A549 (cell line): Measurements from ENCODE around the gene SCYL1. TPM values are rescaled to one million over a fixed set of nuclear protein-coding genes. Genes with fewer than 3 reads are reported as not detected.

Experiments used
- ATAC-seq, 2 experiments: fragments of 200-7000 bp in 1 of 2; fragments of >200 bp in 1 of 2; cut with Nextera tagmentation in 1 of 2; cut with Tn5 transposase in 1 of 2; 3 replicates each; pipeline versions ENCODE4 v1.8.0 to v1.9.1; 2018 to 2020; ENCODE audit warnings: mild to moderate bottlenecking in 1 of 2, moderate library complexity in 1 of 2
- CTCF ChIA-PET: fragments of 300-600 bp; sonication (Branson Sonifier 250); formaldehyde crosslinking; extraction: SDS; loops from one replicate; lab custom pipeline; 2021; ENCODE audit warnings: antibody characterized with exemption, inconsistent platforms; lab: Yijun Ruan, JAX
- POLR2A ChIA-PET: fragments of 350-600 bp; formaldehyde crosslinking; extraction: SDS; loops from one replicate; lab custom pipeline; 2021; ENCODE audit warnings: antibody characterized with exemption, inconsistent platforms; lab: Yijun Ruan, JAX
- DNase-seq, 2 experiments: peaks; one replicate each; pipeline versions ENCODE4 v3.0.0 to v3.0.0-alpha.2; 2011 to 2016; ENCODE audit warnings: low read depth in 1 of 2, low spot score in 1 of 2
- FAIRE-seq: peaks from 2 replicates; lab custom pipeline; 2011; peaks lifted over from hg19 to GRCh38; lab: Jason Lieb, UNC
- H3K27ac ChIP-seq, 2 experiments: fragments of >200 bp; sonication (Bioruptor Twin); formaldehyde crosslinking; 3 replicates each; pipeline ENCODE4 v1.5.1; 2016 to 2017
- H3K4me1 ChIP-seq: fragments of >200 bp; sonication (Bioruptor Twin); formaldehyde crosslinking; 3 replicates; pipeline ENCODE4 v1.6.1; 2016
- H3K4me2 ChIP-seq: fragments of >200 bp; sonication (Bioruptor Twin); formaldehyde crosslinking; 3 replicates; pipeline ENCODE4 v1.6.1; 2016
- H3K4me3 ChIP-seq: fragments of >200 bp; sonication (Bioruptor Twin); formaldehyde crosslinking; 3 replicates; pipeline ENCODE4 v1.5.1; 2016
- H3K9me3 ChIP-seq: fragments of >200 bp; sonication (Bioruptor Twin); formaldehyde crosslinking; 3 replicates; pipeline ENCODE4 v1.6.1; 2016
- CEBPB ChIP-seq, 2 experiments: fragments of >200 bp in 1 of 2; sonication (Bioruptor Twin) in 1 of 2; formaldehyde crosslinking in 1 of 2; IDR thresholded peaks; 2 replicates each; pipeline ENCODE4 v1.6.1; 2012 to 2016
- EP300 ChIP-seq, 2 experiments: fragments of >200 bp; sonication (Bioruptor Twin); formaldehyde crosslinking; IDR thresholded peaks; 2 replicates in 1 of 2; 3 replicates in 1 of 2; pipeline ENCODE4 v1.6.1; 2016 to 2017
- FOSL2 ChIP-seq, 2 experiments: fragments of 450-650 bp in 1 of 2; fragments of >200 bp in 1 of 2; sonication (Bioruptor Twin) in 1 of 2; formaldehyde crosslinking; IDR thresholded peaks; 2 replicates each; pipeline versions ENCODE4 v1.5.0 to v1.6.1; 2016 to 2020; ENCODE audit warnings: mild to moderate bottlenecking in 1 of 2, moderate library complexity in 1 of 2
- FOXS1 ChIP-seq: fragments of 250-450 bp; sonication (Bioruptor Pico); IDR thresholded peaks from 2 replicates; pipeline ENCODE4 v1.5.0; 2020; ENCODE audit warnings: mild to moderate bottlenecking, moderate library complexity
- GATA3 ChIP-seq: IDR thresholded peaks from 2 replicates; pipeline ENCODE4 v1.6.1; 2012; ENCODE audit warnings: borderline replicate concordance
- JUN ChIP-seq, 2 experiments: fragments of >200 bp; sonication (Bioruptor Twin); formaldehyde crosslinking; IDR thresholded peaks; 2 replicates in 1 of 2; 3 replicates in 1 of 2; pipeline ENCODE4 v1.6.1; 2016 to 2017
- JUNB ChIP-seq: fragments of >200 bp; sonication (Bioruptor Twin); formaldehyde crosslinking; IDR thresholded peaks from 2 replicates; pipeline ENCODE4 v1.6.1; 2016
- MYC ChIP-seq: IDR thresholded peaks from 2 replicates; pipeline ENCODE4 v1.6.1; 2012; ENCODE audit warnings: mild to moderate bottlenecking, inconsistent platforms, low read length, improper control_type of control experiment, borderline replicate concordance
- POLR2A ChIP-seq: IDR thresholded peaks from 2 replicates; pipeline ENCODE4 v1.6.1; 2012; ENCODE audit warnings: mild to moderate bottlenecking, low read length
- POLR2AphosphoS2 ChIP-seq: conservative IDR thresholded peaks from 2 replicates; pipeline ENCODE4 v1.6.1; 2012; ENCODE audit warnings: low read length, improper control_type of control experiment, inconsistent platforms
- RFX5 ChIP-seq: fragments of 450-650 bp; IDR thresholded peaks from 2 replicates; pipeline ENCODE4 v1.7.1; 2014; ENCODE audit warnings: antibody characterized with exemption, mild to moderate bottlenecking, moderate library complexity
- SMC3 ChIP-seq: fragments of >200 bp; sonication (Bioruptor Twin); formaldehyde crosslinking; IDR thresholded peaks from 3 replicates; pipeline ENCODE4 v1.6.1; 2018; ENCODE audit warnings: inconsistent platforms
- WGBS: methylation state at CpG from one replicate; pipeline ENCODE4 v1.1.6; 2017; ENCODE audit errors: missing lambda C conversion rate; 5-methylcytosine and 5-hydroxymethylcytosine counted together
- polyA plus RNA-seq, 4 experiments: library from polyadenylated mRNA; depleted of rRNA in 3 of 4; stranded (reverse); fragments of >200 nt; fragmentation: RNase III in 1 of 4; extraction: RNeasy Plus Mini Kit Qiagen cat#74134 plus additional on column Dnase treatment in 1 of 4; gene quantifications; 2 replicates in 3 of 4; 3 replicates in 1 of 4; pipeline ENCODE4 v1.2.3, GENCODE V29; 2011 to 2017
- TF ChIP-seq, protein P1 (sequence below): IDR thresholded peaks from 2 replicates; pipeline ENCODE4 v1.6.1; 2012
- TF ChIP-seq, protein P2 (sequence below): IDR thresholded peaks from 2 replicates; pipeline ENCODE4 v1.6.1; 2012

SCYL1 gene
- polyA plus RNA-seq, 2 of the 4 experiments (the other 2 are of a cell fraction) = 30.8 to 46.8 TPM

DNA sequence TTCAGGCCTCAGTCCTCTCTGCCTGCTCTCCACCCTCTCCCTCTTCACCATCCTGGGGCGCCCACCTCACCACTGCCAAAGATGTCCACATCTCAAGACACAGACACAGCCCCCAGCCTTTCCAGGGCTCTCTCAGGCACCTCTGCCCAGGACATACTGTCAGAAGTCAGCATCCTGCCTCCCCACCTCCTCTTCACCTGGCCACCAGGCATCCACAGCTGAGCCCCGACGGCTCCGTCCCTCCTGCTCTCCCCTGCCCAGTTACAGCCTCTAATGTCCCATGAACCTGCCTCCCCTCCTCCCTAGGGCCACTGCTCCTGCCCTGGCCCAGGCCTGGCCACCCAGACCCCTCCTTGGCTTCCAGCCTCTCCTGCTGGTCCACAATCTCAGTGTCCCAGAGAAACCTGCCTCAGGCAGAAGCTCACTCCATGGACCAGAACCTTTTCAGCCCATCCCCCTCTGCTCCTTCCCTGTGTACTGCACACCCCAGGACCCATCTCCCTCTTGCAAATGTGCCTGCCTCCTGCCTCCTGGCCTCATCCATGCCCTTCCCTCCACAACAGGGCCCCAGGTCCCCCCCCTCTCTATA, 30.1 kb downstream of the SCYL1 start:
- DNase-seq = no peak
- Histone ChIP-seq H3K4me2 (peak overlapping the region; percentile 98), H3K4me1 (peaks cover 68% of the 10 kb centered on the region), H3K4me3 (no peak overlapping the region), H3K27ac (peak overlapping the region; percentile 94 to 99), H3K9me3 (no peaks in the 10 kb centered on the region)
- no peak for ATAC-seq
- WGBS = 88% methylated on average over 4 of the region's 4 CpGs
- FAIRE-seq = no peak
- ChIA-PET CTCF (interaction anchor here (0.9 to 8.0 kb wide), 6 partner anchors 13 to 44 kb away, joined by 3 to 148 read pairs (median 6); partner anchors contain the start of genes FAM89B and SCYL1), POLR2A (interaction anchor here (1.0 kb wide), 1 partner anchor 15 kb away, joined by 3 read pairs; the partner anchor contains the start of gene ZNRD2)
- TF ChIP-seq POLR2AphosphoS2 (no peak), EP300 (IDR thresholded peaks at IDR 0.05) (no peak)

DNA sequence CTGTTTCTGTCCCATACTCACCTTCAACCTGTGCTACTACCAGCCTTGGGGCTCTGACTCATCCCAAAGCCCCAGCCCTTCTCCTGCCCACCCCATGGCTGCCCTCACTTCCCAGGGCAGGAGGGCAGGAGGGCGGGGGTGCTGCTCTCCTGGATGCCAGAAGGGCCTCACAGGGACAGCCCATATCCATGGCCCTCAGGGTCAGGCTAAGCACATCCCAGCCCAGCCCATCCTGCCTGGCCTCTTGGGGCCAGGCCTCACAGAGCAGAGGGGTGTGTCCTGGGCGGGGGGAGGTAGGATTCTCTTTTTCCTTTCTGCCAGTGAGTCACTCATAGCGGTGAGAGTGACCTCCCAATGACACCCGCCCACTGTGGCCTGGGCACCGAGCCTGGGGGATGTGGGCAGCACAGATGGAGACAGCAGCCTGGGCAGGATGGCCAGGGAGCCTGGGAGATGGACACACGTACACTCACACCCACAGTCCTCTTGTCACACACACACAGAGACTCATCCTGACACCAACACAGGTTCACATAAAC, 30.9 kb downstream of the SCYL1 start:
- DNase-seq (peak; percentile 67 to 84), ATAC-seq (peak; percentile 7 to 42; a peak in 5 of 6 replicates), FAIRE-seq (no peak)
- CTCF ChIA-PET = interaction anchor here (0.9 to 8.0 kb wide), 9 partner anchors 11 to 45 kb away, joined by 3 to 148 read pairs (median 7); partner anchors contain the start of genes FAM89B, SCYL1 and ZNRD2
- WGBS = 0% methylated on average over 4 of the region's 6 CpGs
- H3K4me2 ChIP-seq = peak overlapping the region; percentile 98
- H3K27ac ChIP-seq = peak overlapping the region; percentile 94 to 99
- H3K9me3 ChIP-seq = no peaks in the 10 kb centered on the region
- 0 out of 2 replicates have a peak, but pooled peaks have one; percentile 11 for TF ChIP-seq POLR2A
- peak; percentile 47; the same call in 1 of the 2 replicates for TF ChIP-seq JUNB
- no peak for TF ChIP-seq FOXS1 (CRISPR knock-in tag)
- TF ChIP-seq JUN (IDR thresholded peaks at IDR 0.05) = peak in 1 of 2 experiments; percentile 49; a peak in 2 of 5 replicates
- TF ChIP-seq, protein P1, sequence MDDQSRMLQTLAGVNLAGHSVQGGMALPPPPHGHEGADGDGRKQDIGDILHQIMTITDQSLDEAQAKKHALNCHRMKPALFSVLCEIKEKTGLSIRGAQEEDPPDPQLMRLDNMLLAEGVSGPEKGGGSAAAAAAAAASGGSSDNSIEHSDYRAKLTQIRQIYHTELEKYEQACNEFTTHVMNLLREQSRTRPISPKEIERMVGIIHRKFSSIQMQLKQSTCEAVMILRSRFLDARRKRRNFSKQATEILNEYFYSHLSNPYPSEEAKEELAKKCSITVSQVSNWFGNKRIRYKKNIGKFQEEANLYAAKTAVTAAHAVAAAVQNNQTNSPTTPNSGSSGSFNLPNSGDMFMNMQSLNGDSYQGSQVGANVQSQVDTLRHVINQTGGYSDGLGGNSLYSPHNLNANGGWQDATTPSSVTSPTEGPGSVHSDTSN = peak; percentile 44; the same call in 1 of the 2 replicates
- no peak for TF ChIP-seq SMC3
- TF ChIP-seq FOSL2 (IDR thresholded peaks at IDR 0.05) = peak; percentile 42; the same call in 1 of the 2 replicates
- TF ChIP-seq FOSL2 (CRISPR knock-in tag; IDR thresholded peaks at IDR 0.05) = peak; percentile 63
- TF ChIP-seq GATA3 = peak; percentile 41; the same call in 1 of the 2 replicates
- TF ChIP-seq, protein P2, sequence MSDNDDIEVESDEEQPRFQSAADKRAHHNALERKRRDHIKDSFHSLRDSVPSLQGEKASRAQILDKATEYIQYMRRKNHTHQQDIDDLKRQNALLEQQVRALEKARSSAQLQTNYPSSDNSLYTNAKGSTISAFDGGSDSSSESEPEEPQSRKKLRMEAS = peak; percentile 64
- no peak for TF ChIP-seq RFX5
- H3K4me1 ChIP-seq = peaks cover 76% of the 10 kb centered on the region
- POLR2A ChIA-PET = interaction anchor here (1.0 kb wide), 1 partner anchor 15 kb away, joined by 3 read pairs; the partner anchor contains the start of gene ZNRD2
- peak overlapping the region; percentile 62; the same call in 1 of the 3 replicates for H3K4me3 ChIP-seq

DNA sequence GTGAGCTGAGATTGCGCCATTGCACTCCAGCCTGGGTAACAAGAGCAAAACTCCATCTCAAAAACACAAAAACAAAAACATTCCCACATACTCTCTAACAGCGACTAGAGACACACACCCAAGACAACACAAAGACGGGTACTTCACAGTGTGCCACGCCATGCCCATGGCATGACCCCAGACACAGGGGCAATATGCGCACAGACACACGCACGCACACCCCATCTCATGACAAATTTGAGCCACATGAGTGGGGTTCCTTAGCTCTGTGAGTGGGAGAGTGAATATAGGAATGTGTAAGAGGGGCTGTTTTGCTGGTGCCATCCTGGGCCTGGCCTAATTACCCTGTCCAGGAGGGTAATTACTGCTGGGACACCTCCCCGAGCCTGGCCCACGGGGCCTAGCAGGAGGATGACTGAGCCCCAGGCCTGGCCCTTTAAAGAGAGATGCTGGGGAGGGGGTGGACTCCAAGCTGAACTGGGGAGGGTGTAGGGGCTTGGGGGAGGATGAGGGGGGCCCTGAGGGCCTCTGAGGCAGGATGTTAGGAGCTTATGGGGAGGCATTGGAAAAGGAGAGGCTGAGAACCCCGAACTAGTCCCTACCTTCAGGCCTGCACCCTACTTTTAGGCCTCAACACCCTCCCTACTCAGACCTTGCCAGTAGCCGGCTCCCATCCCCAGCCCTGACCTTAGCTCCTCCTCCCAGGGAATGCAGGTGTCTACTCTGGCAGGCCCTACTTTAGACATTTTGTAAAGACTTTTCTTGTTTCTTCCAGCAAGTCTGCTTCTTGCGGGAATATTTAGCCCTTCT, 31.8 kb downstream of the SCYL1 start:
- Histone ChIP-seq H3K27ac (peak overlapping the region; percentile 94 to 99), H3K9me3 (no peaks in the 10 kb centered on the region), H3K4me3 (peak overlapping the region; percentile 62), H3K4me2 (peak overlapping the region; percentile 98), H3K4me1 (peaks cover 85% of the 10 kb centered on the region)
- ATAC-seq (no peak), DNase-seq (peak in 1 of 2 experiments; percentile 52), FAIRE-seq (no peak)
- CTCF ChIA-PET = interaction anchor here (0.7 to 8.0 kb wide), 11 partner anchors 8 to 165 kb away, joined by 3 to 148 read pairs (median 5); partner anchors contain the start of genes FAM89B, PCNX3 and ZNRD2
- no peak for TF ChIP-seq MYC
- peak in 1 of 2 experiments; percentile 28; a peak in 1 of 4 replicates for TF ChIP-seq CEBPB (IDR thresholded peaks at IDR 0.05)
- 62% methylated on average over 12 of the region's 12 CpGs for WGBS
- POLR2A ChIA-PET = interaction anchor here (1.0 kb wide), 1 partner anchor 13 kb away, joined by 3 read pairs; the partner anchor contains the start of gene ZNRD2
